HUES48 (cell line): Measurements from ENCODE around the gene MAN2A1.

Experiments
- H3K27ac ChIP-seq: one replicate; pipeline ENCODE4 v1.7.0; 2013; ENCODE audit warnings: low read depth, low read length, inconsistent platforms
- H3K27me3 ChIP-seq: 2 replicates; pipeline ENCODE4 v1.6.1; 2013; ENCODE audit warnings: mild to moderate bottlenecking, low read length; ENCODE audit not compliant: control insufficient read depth, insufficient read depth
- H3K36me3 ChIP-seq: 2 replicates; pipeline ENCODE4 v1.6.1; 2013; ENCODE audit warnings: low read length; ENCODE audit not compliant: control insufficient read depth, insufficient read depth
- H3K4me1 ChIP-seq: 2 replicates; pipeline ENCODE4 v1.6.1; 2013; ENCODE audit warnings: mild to moderate bottlenecking, low read length; ENCODE audit not compliant: control insufficient read depth, insufficient read depth
- H3K4me3 ChIP-seq: 2 replicates; pipeline ENCODE4 v1.5.1; 2013; ENCODE audit warnings: mild to moderate bottlenecking, low read depth, low read length
- H3K9ac ChIP-seq: 2 replicates; pipeline ENCODE4 v1.6.1; 2013; ENCODE audit warnings: mild to moderate bottlenecking, low read depth, low read length, moderate library complexity
- H3K9me3 ChIP-seq: 2 replicates; pipeline ENCODE4 v1.6.1; 2013; ENCODE audit warnings: low read length; ENCODE audit not compliant: control insufficient read depth, insufficient read depth

Gene MAN2A1

DNA sequence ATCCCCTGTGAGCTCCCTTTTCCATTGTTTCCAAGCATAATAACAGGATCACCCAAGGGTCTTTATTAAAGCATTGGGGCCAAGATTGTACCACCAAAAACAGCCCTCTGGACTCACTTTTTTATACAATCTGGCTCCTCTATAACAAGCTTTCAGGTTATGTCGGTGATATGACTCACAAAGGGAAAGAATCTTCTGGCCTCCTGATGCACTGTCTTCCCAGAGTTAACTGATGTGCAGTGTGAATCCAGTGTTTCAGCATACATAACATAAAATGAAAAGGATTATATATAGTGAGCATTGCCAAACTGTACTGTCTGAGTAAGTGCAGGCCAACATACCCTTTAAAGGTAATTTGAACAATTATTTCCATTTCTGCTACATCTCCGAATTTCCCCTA, 33.9 kb upstream of the MAN2A1 start:
- Histone ChIP-seq H3K27ac (no peak overlapping the region), H3K4me1 (no peaks in the 10 kb centered on the region), H3K9me3 (no peaks in the 10 kb centered on the region), H3K27me3 (no peaks in the 10 kb centered on the region), H3K36me3 (no peaks in the 10 kb centered on the region), H3K9ac (no peak overlapping the region), H3K4me3 (no peak overlapping the region)

DNA sequence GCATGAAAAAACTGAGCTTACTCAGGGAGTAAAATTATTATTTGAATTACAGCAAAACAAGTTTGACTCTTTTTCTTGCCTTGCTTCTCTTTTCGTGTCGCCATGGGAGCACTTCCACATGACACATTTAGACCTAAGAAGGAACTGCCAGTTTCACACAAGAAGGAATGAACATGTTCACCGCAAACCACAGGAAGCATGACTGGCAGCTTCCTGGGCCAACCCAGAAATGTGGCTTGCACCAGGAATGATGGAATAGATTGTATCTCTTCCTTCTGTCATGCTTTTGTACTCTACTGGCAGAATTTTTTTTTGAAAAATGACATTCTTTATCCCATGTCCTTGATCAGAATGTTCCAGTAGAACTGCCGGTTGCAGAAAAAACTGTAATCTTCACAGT, 32.9 kb upstream of the MAN2A1 start:
- no peak overlapping the region for H3K27ac ChIP-seq
- H3K4me3 ChIP-seq: no peak overlapping the region
- H3K36me3 ChIP-seq: no peaks in the 10 kb centered on the region
- H3K4me1 ChIP-seq: no peaks in the 10 kb centered on the region
- H3K9me3 ChIP-seq: no peaks in the 10 kb centered on the region
- no peak overlapping the region for H3K9ac ChIP-seq
- no peaks in the 10 kb centered on the region for H3K27me3 ChIP-seq

DNA sequence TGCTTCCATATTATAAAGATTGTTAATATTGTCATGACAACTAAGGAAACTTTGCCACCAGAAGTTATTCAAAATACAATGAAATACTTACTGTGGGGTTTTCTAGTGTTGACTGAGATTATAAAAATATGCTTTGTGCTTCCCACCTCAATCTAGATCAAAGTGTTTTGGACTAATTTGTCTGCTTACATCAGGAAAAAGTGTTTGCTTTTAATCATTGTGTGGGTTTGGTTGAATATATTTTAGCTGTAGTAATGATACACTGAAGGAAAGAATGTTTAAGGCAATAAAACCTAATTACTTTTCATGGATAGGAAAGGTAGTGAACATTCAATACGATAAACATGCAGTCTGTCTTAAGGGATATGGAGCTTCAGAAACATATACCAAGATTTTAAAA, 29.8 kb upstream of the MAN2A1 start:
- Histone ChIP-seq H3K27ac (no peak overlapping the region), H3K27me3 (no peaks in the 10 kb centered on the region), H3K36me3 (no peaks in the 10 kb centered on the region), H3K9me3 (no peaks in the 10 kb centered on the region), H3K4me1 (no peaks in the 10 kb centered on the region), H3K9ac (no peak overlapping the region), H3K4me3 (no peak overlapping the region)

DNA sequence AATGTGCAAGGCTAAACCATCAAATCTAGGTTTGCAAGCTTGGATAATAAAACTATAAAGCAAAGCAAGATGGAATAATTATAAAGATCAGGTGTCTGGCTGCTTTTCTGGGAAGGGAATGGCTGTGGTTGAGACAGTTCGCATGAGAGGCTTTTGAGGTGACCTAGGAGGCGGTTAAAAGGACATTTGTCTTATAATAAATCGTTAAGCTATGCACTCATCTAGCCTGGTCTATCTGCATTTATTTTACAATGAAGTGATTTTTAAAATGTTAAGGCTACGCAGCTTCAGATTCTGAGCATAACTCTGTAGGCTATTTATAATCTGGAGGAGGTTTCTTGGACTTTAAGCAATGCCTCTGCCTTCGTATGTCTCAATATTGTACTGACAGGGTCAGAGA, 29.4 kb upstream of the MAN2A1 start:
- no peaks in the 10 kb centered on the region for H3K9me3 ChIP-seq
- H3K27me3 ChIP-seq: no peaks in the 10 kb centered on the region
- no peaks in the 10 kb centered on the region for H3K36me3 ChIP-seq
- H3K9ac ChIP-seq: no peak overlapping the region
- no peak overlapping the region for H3K4me3 ChIP-seq
- no peak overlapping the region for H3K27ac ChIP-seq
- no peaks in the 10 kb centered on the region for H3K4me1 ChIP-seq

DNA sequence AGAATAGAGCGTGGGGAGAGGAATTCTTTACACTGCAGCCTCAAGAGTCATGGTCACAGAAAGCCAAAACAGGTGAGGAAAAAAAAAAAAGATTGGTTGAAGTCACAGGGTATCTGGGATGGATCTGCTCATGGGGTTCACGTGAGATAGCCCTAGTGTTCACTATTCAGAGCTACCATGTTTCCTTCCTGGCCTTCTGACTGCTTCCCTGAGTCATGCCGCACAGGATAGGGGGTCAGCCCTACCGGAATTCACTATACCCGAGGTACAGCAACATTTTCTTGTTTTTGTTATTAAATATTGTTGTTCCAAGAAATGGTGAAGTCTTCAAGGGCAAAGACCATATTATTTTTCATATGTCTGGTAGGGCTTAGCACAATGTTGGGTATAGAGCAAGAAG, 21.5 kb upstream of the MAN2A1 start:
- no peak overlapping the region for H3K9ac ChIP-seq
- 0 out of 2 replicates have a peak, but pooled peaks cover 3% of the 10 kb centered on the region for H3K4me1 ChIP-seq
- no peak overlapping the region for H3K4me3 ChIP-seq
- H3K27me3 ChIP-seq: no peaks in the 10 kb centered on the region
- H3K27ac ChIP-seq: no peak overlapping the region
- H3K9me3 ChIP-seq: no peaks in the 10 kb centered on the region
- H3K36me3 ChIP-seq: no peaks in the 10 kb centered on the region

DNA sequence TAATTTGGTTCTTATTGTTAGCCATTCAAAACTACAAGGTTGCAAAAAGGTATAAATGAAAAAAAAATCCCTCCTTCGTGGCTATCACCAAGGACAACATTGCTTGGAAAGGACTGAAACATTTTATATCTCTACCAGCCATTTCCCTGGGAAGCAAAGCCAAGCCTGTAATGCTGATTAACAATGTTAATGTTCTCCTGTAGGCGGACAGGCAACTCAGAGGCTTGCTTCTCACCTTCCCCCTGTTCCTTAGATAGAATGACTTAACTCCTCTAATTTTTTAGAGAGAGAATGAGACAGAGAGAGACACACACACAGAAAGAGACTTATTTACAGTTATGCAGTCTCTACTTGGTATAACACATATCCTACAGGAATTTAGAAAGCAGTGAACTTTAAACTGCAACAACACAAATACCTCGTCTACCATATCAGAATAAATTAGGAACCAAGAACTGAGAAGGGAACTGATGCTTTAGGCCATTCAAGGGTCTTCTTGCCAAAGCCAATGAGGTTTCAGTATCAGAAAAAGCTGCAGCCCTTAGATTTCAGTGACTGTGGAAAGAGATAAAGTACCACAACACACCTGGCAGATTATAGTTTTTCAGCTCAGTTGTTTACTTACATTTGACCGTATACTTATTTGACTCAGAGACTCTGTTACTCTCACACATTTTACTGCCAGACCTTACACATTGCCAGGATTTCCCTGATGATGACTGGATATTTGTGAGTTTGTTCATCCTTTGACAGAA, 20.9 kb upstream of the MAN2A1 start:
- Histone ChIP-seq H3K9me3 (no peaks in the 10 kb centered on the region), H3K27me3 (no peaks in the 10 kb centered on the region), H3K36me3 (no peaks in the 10 kb centered on the region), H3K9ac (no peak overlapping the region), H3K27ac (no peak overlapping the region), H3K4me3 (no peak overlapping the region), H3K4me1 (0 out of 2 replicates have a peak, but pooled peaks cover 3% of the 10 kb centered on the region)

DNA sequence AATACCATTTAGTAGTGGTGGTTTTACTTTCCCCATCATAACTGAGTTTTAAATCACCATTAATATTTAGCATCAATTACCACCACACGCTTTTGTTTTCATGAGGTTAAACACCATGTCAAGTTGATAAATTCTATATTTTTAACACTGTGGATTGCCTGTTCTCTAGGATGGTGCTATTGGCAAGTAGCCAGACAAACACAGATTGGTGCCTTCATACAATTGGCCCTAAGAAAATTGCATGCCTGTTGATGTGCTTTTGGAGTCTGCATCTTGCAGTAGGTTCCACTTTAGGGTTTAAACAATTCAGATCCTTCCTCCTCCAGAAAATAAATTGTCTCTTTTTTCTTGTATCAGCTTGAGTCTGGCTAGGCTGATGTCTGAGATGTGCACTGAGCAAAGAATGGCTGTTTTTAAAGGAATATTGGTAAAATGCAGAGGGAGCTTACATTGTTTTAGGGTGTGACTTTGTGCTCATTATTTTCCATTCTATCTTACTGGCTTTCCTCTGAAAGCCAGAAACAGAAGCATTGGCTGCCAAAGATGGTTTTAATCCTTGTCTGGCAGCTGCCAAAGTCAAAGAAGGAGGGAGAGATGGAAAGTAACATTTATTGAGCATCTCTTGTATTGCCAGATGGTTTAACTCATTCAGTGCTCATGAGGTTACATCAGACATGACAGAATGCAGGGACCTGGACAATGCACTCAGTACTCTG, 19.6 kb upstream of the MAN2A1 start:
- no peaks in the 10 kb centered on the region for H3K27me3 ChIP-seq
- no peak overlapping the region for H3K27ac ChIP-seq
- H3K36me3 ChIP-seq: no peaks in the 10 kb centered on the region
- H3K9ac ChIP-seq: no peak overlapping the region
- H3K9me3 ChIP-seq: no peaks in the 10 kb centered on the region
- H3K4me3 ChIP-seq: no peak overlapping the region
- H3K4me1 ChIP-seq: 0 out of 2 replicates have a peak, but pooled peaks cover 3% of the 10 kb centered on the region

DNA sequence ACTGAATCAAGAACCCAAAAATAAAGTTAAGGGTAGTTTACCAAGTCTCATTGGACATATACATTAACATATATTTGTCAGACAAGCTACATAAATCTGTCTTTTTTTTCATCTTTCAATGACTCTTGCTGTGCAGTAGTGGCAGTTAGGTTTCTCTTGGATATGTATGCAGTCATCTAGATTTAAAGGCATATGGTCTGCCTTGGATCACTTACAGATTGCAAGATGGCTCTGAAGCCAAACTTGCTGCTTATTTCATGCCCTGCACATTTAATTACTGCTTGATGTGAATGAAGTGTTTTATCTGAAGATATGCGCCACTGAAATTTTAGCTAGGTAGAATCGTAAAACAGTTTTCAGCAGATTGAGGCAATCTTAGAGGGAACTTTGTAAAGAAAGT, 18.6 kb upstream of the MAN2A1 start:
- Histone ChIP-seq H3K27me3 (no peaks in the 10 kb centered on the region), H3K27ac (no peak overlapping the region)

DNA sequence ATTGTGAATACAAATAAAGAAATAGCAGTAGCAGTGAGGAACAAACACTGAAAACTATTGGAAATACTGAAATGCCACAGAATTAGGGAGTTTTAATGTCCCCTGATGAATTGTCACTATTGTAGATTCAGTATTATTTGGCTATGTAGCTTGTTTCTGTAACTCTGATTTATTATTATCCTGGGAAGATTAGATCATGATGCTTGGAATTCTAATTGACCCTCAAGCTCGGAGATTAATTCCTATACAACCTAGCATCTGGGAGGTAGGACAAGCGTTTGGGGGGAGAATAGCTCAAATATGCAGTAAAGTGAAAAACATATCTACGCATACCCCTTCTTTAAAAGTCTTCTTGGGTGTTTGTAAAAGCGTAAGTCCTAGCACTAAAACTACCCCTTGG, 15.1 kb upstream of the MAN2A1 start:
- no peak overlapping the region for H3K4me3 ChIP-seq
- no peak overlapping the region for H3K9ac ChIP-seq
- H3K4me1 ChIP-seq: peaks cover 8% of the 10 kb centered on the region
- no peaks in the 10 kb centered on the region for H3K27me3 ChIP-seq
- H3K27ac ChIP-seq: no peak overlapping the region
- no peaks in the 10 kb centered on the region for H3K9me3 ChIP-seq
- no peaks in the 10 kb centered on the region for H3K36me3 ChIP-seq

More for the DNA sequence above, 18.6 kb upstream of the MAN2A1 start:
- Histone ChIP-seq H3K9me3 (no peaks in the 10 kb centered on the region), H3K36me3 (no peaks in the 10 kb centered on the region), H3K4me3 (no peak overlapping the region), H3K9ac (no peak overlapping the region), H3K4me1 (peaks cover 6% of the 10 kb centered on the region; the same call in 1 of the 2 replicates)

DNA sequence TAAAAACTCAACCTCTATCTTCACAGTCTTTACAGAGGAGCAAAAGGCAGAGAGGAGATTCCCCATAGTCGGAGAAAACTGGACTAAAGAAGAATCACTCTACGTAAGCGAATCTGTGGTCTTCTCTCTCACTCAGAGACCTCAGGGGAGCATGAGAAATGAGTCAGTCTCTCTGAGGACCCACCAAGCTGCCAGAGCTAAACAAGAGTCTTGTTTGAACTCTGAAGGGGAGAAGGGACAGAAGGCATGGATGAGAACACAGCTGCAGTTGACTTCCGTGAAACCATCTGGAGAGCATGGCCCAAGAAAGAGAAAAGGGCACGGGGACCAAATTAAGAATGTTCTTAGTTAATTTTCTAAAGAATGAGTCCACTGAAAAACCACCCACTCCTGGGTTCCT, 12.8 kb upstream of the MAN2A1 start:
- peaks cover 8% of the 10 kb centered on the region for H3K4me1 ChIP-seq
- H3K36me3 ChIP-seq: no peaks in the 10 kb centered on the region
- H3K27ac ChIP-seq: no peak overlapping the region
- H3K27me3 ChIP-seq: no peaks in the 10 kb centered on the region
- H3K4me3 ChIP-seq: no peak overlapping the region
- H3K9me3 ChIP-seq: no peaks in the 10 kb centered on the region
- H3K9ac ChIP-seq: no peak overlapping the region

DNA sequence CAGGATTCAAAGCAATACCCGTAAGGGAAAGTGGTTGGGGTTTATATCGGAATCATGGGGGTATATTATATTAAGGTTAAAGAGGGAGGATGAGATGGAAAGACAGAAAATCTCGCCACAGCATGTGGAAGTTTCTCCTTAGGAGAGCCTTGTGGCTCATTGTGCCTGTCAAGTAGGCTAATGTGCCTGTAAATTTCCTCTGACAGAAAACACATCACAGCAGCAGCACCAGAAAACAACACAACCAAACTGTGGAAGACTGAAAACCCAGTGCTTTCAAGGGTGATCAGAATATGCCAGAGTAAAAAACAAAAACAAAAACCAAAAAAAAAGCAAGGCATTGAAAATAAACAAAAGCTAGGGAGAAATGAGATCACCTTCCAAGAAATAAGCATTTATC, 11.3 kb upstream of the MAN2A1 start:
- Histone ChIP-seq H3K27ac (no peak overlapping the region), H3K27me3 (no peaks in the 10 kb centered on the region), H3K36me3 (no peaks in the 10 kb centered on the region), H3K9me3 (no peaks in the 10 kb centered on the region), H3K4me1 (peaks cover 8% of the 10 kb centered on the region), H3K9ac (no peak overlapping the region), H3K4me3 (no peak overlapping the region)
